ENCODE results near the gene LYZL6.

DNA sequence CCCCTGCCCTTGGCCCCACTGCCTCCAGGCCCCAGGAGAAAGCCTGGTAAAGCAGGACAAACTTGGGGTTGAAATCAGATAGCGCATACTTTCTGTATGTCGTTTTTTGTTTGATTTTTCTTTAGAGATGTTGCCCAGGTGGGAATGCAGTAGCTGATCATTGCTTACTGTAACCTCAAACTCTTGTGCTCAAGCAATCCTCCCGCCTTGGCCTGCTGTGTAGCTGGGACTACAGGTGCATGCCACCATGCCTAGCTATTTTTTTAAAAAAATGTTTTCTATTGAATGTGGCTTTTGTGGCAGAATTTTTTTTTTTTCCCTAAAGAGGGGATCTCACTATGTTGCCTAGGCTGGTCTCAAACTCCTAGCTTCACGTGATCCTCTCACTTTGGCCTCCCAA, 52.2 kb downstream of the LYZL6 start:
- no peak for TF ChIP-seq CTCF (IDR thresholded peaks at IDR 0.05; ENCODE audit: low read depth, low read length, poor library complexity, severe bottlenecking)
- TF ChIP-seq EZH2phosphoT487 (IDR thresholded peaks at IDR 0.05; ENCODE audit: borderline replicate concordance, low read length): no peak

Measured in DOHH2 (cell line).